Liver (tissue), 9 donors: ENCODE data around the gene SCN10A. TPM values are rescaled to one million over a fixed set of nuclear protein-coding genes. Genes with fewer than 3 reads are reported as not detected.

Experiments
- DNase-seq: peaks from one replicate; pipeline ENCODE4 v3.0.0-alpha.2; 2017; ENCODE audit warnings: low spot score
- H3K27ac ChIP-seq, 2 donors: one replicate each; pipeline ENCODE4 v1.7.0; 2013; ENCODE audit warnings: inconsistent platforms in 2 of 2, low read length in 2 of 2, control low read depth in 1 of 2, low read depth in 1 of 2, mild to moderate bottlenecking in 1 of 2
- H3K27me3 ChIP-seq, 4 donors: one replicate each; pipeline versions ENCODE4 v1.6.1 to v1.7.0; 2013; ENCODE audit warnings: low read length in 3 of 4, inconsistent platforms in 1 of 4, mild to moderate bottlenecking in 1 of 4, moderate library complexity in 1 of 4; ENCODE audit not compliant: control insufficient read depth in 4 of 4, insufficient read depth in 4 of 4
- H3K36me3 ChIP-seq, 4 donors: one replicate each; pipeline versions ENCODE4 v1.6.1 to v1.7.0; 2013; ENCODE audit warnings: low read length in 3 of 4, mild to moderate bottlenecking in 3 of 4, low read depth in 1 of 4, moderate library complexity in 1 of 4; ENCODE audit not compliant: control insufficient read depth in 4 of 4, insufficient read depth in 3 of 4
- H3K4me1 ChIP-seq, 4 donors: one replicate each; pipeline versions ENCODE4 v1.6.1 to v1.7.0; 2013; ENCODE audit warnings: low read length in 3 of 4, mild to moderate bottlenecking in 3 of 4, moderate library complexity in 1 of 4; ENCODE audit not compliant: control insufficient read depth in 4 of 4, insufficient read depth in 4 of 4
- H3K4me3 ChIP-seq, 3 donors: one replicate each; pipeline versions ENCODE4 v1.6.1 to v1.7.0; 2013; ENCODE audit warnings: low read length in 3 of 3, control low read depth in 1 of 3, low read depth in 1 of 3, mild to moderate bottlenecking in 1 of 3
- H3K9ac ChIP-seq, 2 donors: one replicate each; pipeline ENCODE4 v1.7.0; 2013; ENCODE audit warnings: low read length in 2 of 2, mild to moderate bottlenecking in 2 of 2, moderate library complexity in 2 of 2, control low read depth in 1 of 2, low read depth in 1 of 2
- H3K9me3 ChIP-seq, 4 donors: one replicate each; pipeline versions ENCODE4 v1.6.1 to v1.7.0; 2013; ENCODE audit warnings: low read length in 3 of 4; ENCODE audit not compliant: control insufficient read depth in 4 of 4
- ATF3 ChIP-seq: IDR thresholded peaks from 2 replicates; pipeline ENCODE4 v1.6.1; 2016; ENCODE audit warnings: antibody characterized with exemption
- CTCF ChIP-seq: fragments of 150-350 bp; IDR thresholded peaks from 2 replicates; pipeline ENCODE4 v1.5.1; 2017; ENCODE audit warnings: improper control_type of control experiment, low read depth, low read length; ENCODE audit not compliant: missing input control
- EGR1 ChIP-seq, 2 donors: IDR thresholded peaks; 2 replicates each; pipeline ENCODE4 v1.6.1; 2016 to 2018; ENCODE audit warnings: antibody characterized with exemption in 2 of 2, low read depth in 2 of 2
- FOXA1 ChIP-seq: IDR thresholded peaks from 2 replicates; pipeline ENCODE4 v1.6.1; 2016; ENCODE audit warnings: antibody characterized with exemption
- FOXA2 ChIP-seq: IDR thresholded peaks from 2 replicates; pipeline ENCODE4 v1.6.1; 2016; ENCODE audit warnings: antibody characterized with exemption
- GABPA ChIP-seq, 2 donors: IDR thresholded peaks in 1 of 2; conservative IDR thresholded peaks in 1 of 2; 2 replicates each; pipeline ENCODE4 v1.6.1; 2016; ENCODE audit warnings: antibody characterized with exemption in 2 of 2, mild to moderate bottlenecking in 1 of 2, moderate library complexity in 1 of 2
- HNF4A ChIP-seq, 2 donors: conservative IDR thresholded peaks; 2 replicates each; pipeline ENCODE4 v1.6.1; 2016; ENCODE audit warnings: antibody characterized with exemption in 2 of 2, mild to moderate bottlenecking in 2 of 2
- HNF4G ChIP-seq: IDR thresholded peaks from 2 replicates; pipeline ENCODE4 v1.6.1; 2016; ENCODE audit warnings: antibody characterized with exemption
- JUND ChIP-seq, 2 donors: IDR thresholded peaks; 2 replicates each; pipeline ENCODE4 v1.6.1; 2016; ENCODE audit warnings: antibody characterized with exemption in 2 of 2
- MAX ChIP-seq: IDR thresholded peaks from 2 replicates; pipeline ENCODE4 v1.6.1; 2016; ENCODE audit warnings: antibody characterized with exemption
- NR2F2 ChIP-seq: IDR thresholded peaks from 2 replicates; pipeline ENCODE4 v1.6.1; 2016; ENCODE audit warnings: antibody characterized with exemption
- RAD21 ChIP-seq, 2 donors: IDR thresholded peaks; 2 replicates each; pipeline ENCODE4 v1.6.1; 2016; ENCODE audit warnings: antibody characterized with exemption in 2 of 2, mild to moderate bottlenecking in 2 of 2
- REST ChIP-seq: IDR thresholded peaks from 2 replicates; pipeline ENCODE4 v1.6.1; 2016; ENCODE audit warnings: antibody characterized with exemption, mild to moderate bottlenecking
- RXRA ChIP-seq, 2 donors: IDR thresholded peaks; 2 replicates each; pipeline ENCODE4 v1.6.1; 2017 to 2018; ENCODE audit warnings: antibody characterized with exemption in 2 of 2, mild to moderate bottlenecking in 1 of 2
- SP1 ChIP-seq: IDR thresholded peaks from 2 replicates; pipeline ENCODE4 v1.6.1; 2018; ENCODE audit warnings: antibody characterized with exemption, mild to moderate bottlenecking
- TAF1 ChIP-seq: conservative IDR thresholded peaks from 2 replicates; pipeline ENCODE4 v1.6.1; 2016; ENCODE audit warnings: antibody characterized with exemption, mild to moderate bottlenecking
- YY1 ChIP-seq: IDR thresholded peaks from 2 replicates; pipeline ENCODE4 v1.6.1; 2016; ENCODE audit warnings: antibody characterized with exemption, mild to moderate bottlenecking
- WGBS: extraction: QIAGEN DNeasy Blood & Tissue Kit; methylation state at CpG from one replicate; pipeline ENCODE4 v1.1.7; 2013; 5-methylcytosine and 5-hydroxymethylcytosine counted together
- polyA plus RNA-seq, 2 donors: library from polyadenylated mRNA; stranded (reverse) in 1 of 2; unstranded in 1 of 2; fragments of 200-250 nt in 1 of 2; fragments of >200 nt in 1 of 2; fragmentation: Nextera tagmentation in 1 of 2; extraction: Ambion mirVana in 1 of 2; gene quantifications; one replicate each; pipeline versions ENCODE4 v1.2.1 to v1.2.3, GENCODE V29; 2013 to 2015
- total RNA-seq, 2 donors: library from RNA; depleted of rRNA; stranded (reverse); fragments of >200 nt; gene quantifications; one replicate each; pipeline ENCODE4 v1.2.3, GENCODE V29; 2014
- TF ChIP-seq, protein P1 (sequence below): IDR thresholded peaks from 2 replicates; pipeline ENCODE4 v1.6.1; 2016; ENCODE audit warnings: antibody characterized with exemption
- donor health status: healthy.
- donor health status: healthy.
- donor health status: healthy.
- donor health status: healthy.
- donor health status: healthy.

SCN10A gene
- total and polyA plus RNA-seq, 4 donors: under 0.01 TPM; not detected in 3

DNA sequence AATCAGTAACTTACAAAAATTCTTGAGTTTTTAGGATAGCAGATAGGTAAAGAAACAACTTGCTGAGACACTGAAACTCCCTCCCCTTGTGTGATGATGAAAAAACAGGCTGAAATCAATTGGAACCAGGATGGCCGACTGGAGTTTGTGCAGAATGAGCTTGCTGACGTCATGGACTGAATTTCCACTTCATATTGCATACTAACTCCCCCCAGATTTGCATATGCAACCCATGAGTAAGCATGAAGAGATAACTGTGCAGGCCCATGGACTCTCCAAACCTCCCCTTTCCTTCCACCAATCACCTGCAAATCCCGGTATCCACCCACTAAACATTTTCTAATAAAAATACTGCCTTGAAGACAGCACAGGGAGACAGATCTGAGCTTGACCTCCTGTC is 84.5 kb downstream of the SCN10A start:
- Histone ChIP-seq H3K4me3 (no peak overlapping the region), H3K9me3 (no peaks in the 10 kb centered on the region), H3K27me3 (peaks cover 0 to 2% (median 0%) of the 10 kb centered on the region in 4 donors), H3K27ac (no peak overlapping the region), H3K9ac (no peak overlapping the region), H3K4me1 (no peaks in the 10 kb centered on the region), H3K36me3 (no peaks in the 10 kb centered on the region)
- DNase-seq: no peak
- WGBS: 63% methylated on average over 3 of the region's 3 CpGs
- TF ChIP-seq SP1 (no peak), CTCF (no peak), GABPA (IDR thresholded peaks at IDR 0.05 in 1 of 2, conservative IDR thresholded peaks at IDR 0.05 in 1 of 2) (no peak), HNF4A (conservative IDR thresholded peaks at IDR 0.05) (no peak), REST (no peak), JUND (IDR thresholded peaks at IDR 0.05) (no peak), RXRA (IDR thresholded peaks at IDR 0.05) (no peak), TAF1 (no peak), RAD21 (IDR thresholded peaks at IDR 0.05) (no peak), YY1 (no peak), FOXA2 (no peak), ATF3 (no peak), NR2F2 (no peak)

DNA sequence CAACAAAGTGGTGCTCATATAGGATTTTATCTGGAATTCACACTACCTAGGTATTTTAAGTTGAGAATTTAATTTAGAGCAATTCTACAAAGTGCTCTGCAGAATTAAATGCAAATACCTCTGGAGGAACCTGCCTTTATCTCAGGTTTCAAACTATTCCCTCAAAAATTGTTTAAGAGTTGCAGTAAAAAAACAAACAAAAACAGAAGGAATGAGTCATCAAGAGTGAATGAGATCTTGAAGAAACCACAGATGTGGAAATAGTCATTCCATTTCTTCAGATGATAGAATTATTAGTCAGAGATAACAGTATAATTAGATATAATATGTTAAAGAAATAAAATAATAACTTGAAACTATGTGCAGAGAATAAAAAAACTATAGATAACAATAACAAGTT is 85.7 kb downstream of the SCN10A start:
- no peak overlapping the region for H3K9ac ChIP-seq
- H3K4me3 ChIP-seq: no peak overlapping the region
- DNase-seq: no peak
- no peaks in the 10 kb centered on the region for H3K9me3 ChIP-seq
- H3K36me3 ChIP-seq: no peaks in the 10 kb centered on the region
- H3K4me1 ChIP-seq: no peaks in the 10 kb centered on the region
- H3K27me3 ChIP-seq: peaks cover 0 to 2% (median 0%) of the 10 kb centered on the region in 4 donors
- no peak overlapping the region for H3K27ac ChIP-seq
- TF ChIP-seq MAX (no peak), HNF4A (conservative IDR thresholded peaks at IDR 0.05) (no peak), SP1 (no peak), REST (no peak), HNF4G (no peak), CTCF (no peak), EGR1 (IDR thresholded peaks at IDR 0.05; ENCODE audit: low read depth in 2 of 2) (no peak), JUND (IDR thresholded peaks at IDR 0.05) (no peak), FOXA1 (no peak), GABPA (IDR thresholded peaks at IDR 0.05 in 1 of 2, conservative IDR thresholded peaks at IDR 0.05 in 1 of 2) (no peak), RAD21 (IDR thresholded peaks at IDR 0.05) (no peak), TAF1 (no peak), FOXA2 (no peak), YY1 (no peak), RXRA (IDR thresholded peaks at IDR 0.05) (no peak), ATF3 (no peak)
- TF ChIP-seq, protein P1, sequence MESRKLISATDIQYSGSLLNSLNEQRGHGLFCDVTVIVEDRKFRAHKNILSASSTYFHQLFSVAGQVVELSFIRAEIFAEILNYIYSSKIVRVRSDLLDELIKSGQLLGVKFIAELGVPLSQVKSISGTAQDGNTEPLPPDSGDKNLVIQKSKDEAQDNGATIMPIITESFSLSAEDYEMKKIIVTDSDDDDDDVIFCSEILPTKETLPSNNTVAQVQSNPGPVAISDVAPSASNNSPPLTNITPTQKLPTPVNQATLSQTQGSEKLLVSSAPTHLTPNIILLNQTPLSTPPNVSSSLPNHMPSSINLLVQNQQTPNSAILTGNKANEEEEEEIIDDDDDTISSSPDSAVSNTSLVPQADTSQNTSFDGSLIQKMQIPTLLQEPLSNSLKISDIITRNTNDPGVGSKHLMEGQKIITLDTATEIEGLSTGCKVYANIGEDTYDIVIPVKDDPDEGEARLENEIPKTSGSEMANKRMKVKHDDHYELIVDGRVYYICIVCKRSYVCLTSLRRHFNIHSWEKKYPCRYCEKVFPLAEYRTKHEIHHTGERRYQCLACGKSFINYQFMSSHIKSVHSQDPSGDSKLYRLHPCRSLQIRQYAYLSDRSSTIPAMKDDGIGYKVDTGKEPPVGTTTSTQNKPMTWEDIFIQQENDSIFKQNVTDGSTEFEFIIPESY: no peak
